ENCODE measurements around the gene TASP1. TPM values are rescaled to one million over a fixed set of nuclear protein-coding genes. Genes with fewer than 3 reads are reported as not detected.

The TASP1 gene
- total and polyA plus RNA-seq, 7 donors, result 4.8 to 13.0 (median 8.3) TPM

GRCh38 chr20:13468166-13468565 lies 170.6 kb downstream of the TASP1 start:
- H3K9me3 ChIP-seq, result no peaks in the 10 kb centered on the region
- peaks cover 0 to 5% (median 0%) of the 10 kb centered on the region in 4 donors for H3K4me1 ChIP-seq
- no peak overlapping the region for H3K4me3 ChIP-seq
- H3K36me3 ChIP-seq, result no peaks in the 10 kb centered on the region
- TF ChIP-seq CTCF (IDR thresholded peaks at IDR 0.05) (no peak), EP300 (IDR thresholded peaks at IDR 0.05) (no peak), POLR2AphosphoS5 (IDR thresholded peaks at IDR 0.05) (no peak), POLR2A (IDR thresholded peaks at IDR 0.05) (no peak)
- no peak overlapping the region for H3K27ac ChIP-seq
- DNase-seq, result no peak
- no peaks in the 10 kb centered on the region for H3K27me3 ChIP-seq
- intact Hi-C loops (cut with DNase I), result no loop called here

GRCh38 chr20:13464702-13465101 lies 174.0 kb downstream of the TASP1 start:
- WGBS, 2 donors, result 88 to 94% methylated on average over 3 of the region's 3 CpGs
- Histone ChIP-seq H3K27ac (no peak overlapping the region), H3K36me3 (no peaks in the 10 kb centered on the region), H3K4me1 (peaks cover 0 to 13% (median 2%) of the 10 kb centered on the region in 4 donors), H3K27me3 (no peaks in the 10 kb centered on the region), H3K9me3 (no peaks in the 10 kb centered on the region), H3K4me3 (no peak overlapping the region)
- DNase-seq, result no peak
- intact Hi-C loops (cut with DNase I), result no loop called here
- TF ChIP-seq CTCF (IDR thresholded peaks at IDR 0.05), result no peak
- no peak for TF ChIP-seq POLR2A (IDR thresholded peaks at IDR 0.05)
- no peak for TF ChIP-seq EP300 (IDR thresholded peaks at IDR 0.05)

DNA sequence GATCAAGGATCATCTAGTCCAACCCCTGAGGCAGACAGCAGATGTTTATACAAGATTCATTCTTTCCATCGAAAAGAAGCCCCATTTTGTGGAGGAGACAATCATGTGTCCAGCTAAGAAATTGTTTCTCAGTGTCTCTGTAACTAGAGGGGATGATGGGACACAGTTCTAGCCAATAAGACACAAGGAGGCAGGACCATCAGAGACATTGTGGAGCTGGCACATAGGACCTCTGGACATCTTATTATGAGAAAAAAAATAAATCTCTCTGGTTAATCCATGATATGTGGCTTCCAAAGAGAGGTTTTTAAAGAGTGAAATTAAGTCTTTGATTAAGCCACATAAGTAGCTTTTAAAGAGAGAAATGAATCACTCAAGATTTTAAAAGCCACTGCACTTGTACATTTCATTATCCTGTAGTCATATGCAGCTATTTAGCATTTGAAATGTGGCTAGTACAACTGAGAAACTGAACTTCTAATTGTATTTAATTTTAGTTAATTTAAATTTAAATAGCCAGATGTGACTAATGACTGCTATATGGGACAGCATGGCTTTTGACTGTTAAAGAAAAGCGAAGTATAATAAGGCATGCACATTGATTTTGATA lies 176.8 kb downstream of the TASP1 start:
- Histone ChIP-seq H3K4me1 (peaks cover 0 to 13% (median 2%) of the 10 kb centered on the region in 4 donors), H3K27ac (no peak overlapping the region), H3K9me3 (no peaks in the 10 kb centered on the region), H3K36me3 (no peaks in the 10 kb centered on the region), H3K27me3 (no peaks in the 10 kb centered on the region), H3K4me3 (no peak overlapping the region)
- DNase-seq, result no peak
- TF ChIP-seq EP300 (IDR thresholded peaks at IDR 0.05), result no peak
- no peak for TF ChIP-seq CTCF (IDR thresholded peaks at IDR 0.05)
- no peak for TF ChIP-seq POLR2A (IDR thresholded peaks at IDR 0.05)
- WGBS, 2 donors, result 85 to 94% methylated on average over 2 of the region's 2 CpGs
- intact Hi-C loops (cut with DNase I), result no loop called here

- H3K4me3 ChIP-seq, result no peak overlapping the region
- no peaks in the 10 kb centered on the region for H3K9me3 ChIP-seq
- intact Hi-C loops (cut with DNase I), result no loop called here
- no peaks in the 10 kb centered on the region for H3K36me3 ChIP-seq
- TF ChIP-seq CTCF (IDR thresholded peaks at IDR 0.05) (peak in 2 of 4 experiments; percentile 14 to 49), EP300 (IDR thresholded peaks at IDR 0.05) (no peak)
- peaks cover 0 to 22% (median 4%) of the 10 kb centered on the region in 4 donors for H3K4me1 ChIP-seq
- H3K27me3 ChIP-seq, result no peaks in the 10 kb centered on the region
- no peak overlapping the region for H3K27ac ChIP-seq
- no peak for DNase-seq
- 68 to 82% methylated on average over 3 of the region's 3 CpGs for WGBS, 2 donors
Observed at GRCh38 chr20:13458860-13459451, 179.8 kb downstream of the TASP1 start.

DNA sequence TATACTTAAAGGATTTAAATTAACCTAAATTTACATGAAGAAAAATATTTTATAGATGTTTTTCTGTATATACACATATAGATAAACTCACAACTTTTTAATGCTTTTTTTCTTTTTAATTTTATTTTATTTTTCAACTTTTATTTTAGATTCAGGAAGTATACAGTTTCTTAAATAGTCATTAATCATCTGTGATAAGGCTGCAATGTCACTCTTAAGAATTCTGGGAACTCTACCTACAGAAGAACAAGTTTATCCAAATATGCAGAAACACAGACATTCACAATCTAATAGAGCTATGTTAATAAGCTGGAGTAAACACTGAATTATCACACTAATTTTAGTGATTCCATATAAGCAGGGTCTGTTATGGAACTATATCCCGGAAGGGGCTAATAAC lies 181.2 kb downstream of the TASP1 start:
- DNase-seq, result no peak
- intact Hi-C loops (cut with DNase I), result no loop called here
- Histone ChIP-seq H3K9me3 (no peaks in the 10 kb centered on the region), H3K4me1 (peaks cover 0 to 22% (median 4%) of the 10 kb centered on the region in 4 donors), H3K27me3 (no peaks in the 10 kb centered on the region), H3K27ac (no peak overlapping the region), H3K36me3 (no peaks in the 10 kb centered on the region), H3K4me3 (no peak overlapping the region)
- no peak for TF ChIP-seq POLR2A (IDR thresholded peaks at IDR 0.05)
- no peak for TF ChIP-seq CTCF (IDR thresholded peaks at IDR 0.05)
- no peak for TF ChIP-seq EP300 (IDR thresholded peaks at IDR 0.05)
- no peak for TF ChIP-seq POLR2AphosphoS5 (IDR thresholded peaks at IDR 0.05)
- WGBS, 2 donors, result 91 to 97% methylated on average over 1 of the region's 1 CpG
